ENCODE results near the gene CORO2A. TPM values are rescaled to one million over a fixed set of nuclear protein-coding genes. Genes with fewer than 3 reads are reported as not detected.

Gene CORO2A, protein sequence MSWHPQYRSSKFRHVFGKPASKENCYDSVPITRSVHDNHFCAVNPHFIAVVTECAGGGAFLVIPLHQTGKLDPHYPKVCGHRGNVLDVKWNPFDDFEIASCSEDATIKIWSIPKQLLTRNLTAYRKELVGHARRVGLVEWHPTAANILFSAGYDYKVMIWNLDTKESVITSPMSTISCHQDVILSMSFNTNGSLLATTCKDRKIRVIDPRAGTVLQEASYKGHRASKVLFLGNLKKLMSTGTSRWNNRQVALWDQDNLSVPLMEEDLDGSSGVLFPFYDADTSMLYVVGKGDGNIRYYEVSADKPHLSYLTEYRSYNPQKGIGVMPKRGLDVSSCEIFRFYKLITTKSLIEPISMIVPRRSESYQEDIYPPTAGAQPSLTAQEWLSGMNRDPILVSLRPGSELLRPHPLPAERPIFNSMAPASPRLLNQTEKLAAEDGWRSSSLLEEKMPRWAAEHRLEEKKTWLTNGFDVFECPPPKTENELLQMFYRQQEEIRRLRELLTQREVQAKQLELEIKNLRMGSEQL
- total RNA-seq, result 0.18 and 0.38 TPM in 2 replicates

DNA sequence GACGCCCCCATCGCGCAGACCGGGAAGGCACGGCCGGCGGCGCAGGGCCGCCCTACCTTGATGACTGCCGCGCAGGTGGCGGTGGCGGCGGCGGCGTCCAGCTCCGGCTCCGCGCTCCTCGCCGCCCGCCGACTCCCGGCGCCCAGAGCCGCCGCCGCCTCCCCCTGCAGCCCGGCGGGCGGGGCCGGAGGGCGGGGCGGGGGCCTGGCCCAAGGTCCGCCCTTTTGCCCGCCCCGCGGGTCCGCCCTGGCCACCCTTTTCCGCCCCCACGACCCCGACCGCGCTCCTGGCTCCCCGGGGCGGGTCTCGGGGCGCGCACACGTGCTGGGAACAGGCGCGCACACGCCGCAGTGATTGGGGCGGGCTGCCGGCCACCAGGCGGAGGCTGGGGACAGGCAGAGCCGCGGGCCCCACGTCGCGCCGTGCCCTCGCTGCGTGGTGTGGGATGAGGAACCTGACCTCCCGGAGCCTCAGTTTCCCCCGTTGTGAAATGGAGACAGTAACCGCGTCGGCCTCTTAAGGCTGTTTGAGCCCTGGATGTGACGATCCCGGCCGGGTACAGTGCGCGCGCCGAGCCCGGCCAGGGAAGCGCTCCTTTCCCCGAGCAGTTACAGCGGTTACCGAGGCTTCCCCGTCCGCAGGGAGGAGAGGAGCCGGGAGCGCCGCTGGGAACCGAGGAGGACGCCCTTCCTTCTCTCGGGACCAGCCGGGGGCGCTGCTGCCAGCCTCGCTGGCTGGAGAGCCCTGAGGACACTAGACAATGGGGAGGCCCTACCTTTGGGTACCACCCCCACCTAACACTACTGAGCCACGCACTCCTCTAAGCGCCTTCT is at the start of gene CORO2A:
Gene CORO2A, minus strand, starts transcription at position 135 of the 833 bp plus-strand sequence. CDS start 34,977 bp downstream, outside the sequence.

DNA sequence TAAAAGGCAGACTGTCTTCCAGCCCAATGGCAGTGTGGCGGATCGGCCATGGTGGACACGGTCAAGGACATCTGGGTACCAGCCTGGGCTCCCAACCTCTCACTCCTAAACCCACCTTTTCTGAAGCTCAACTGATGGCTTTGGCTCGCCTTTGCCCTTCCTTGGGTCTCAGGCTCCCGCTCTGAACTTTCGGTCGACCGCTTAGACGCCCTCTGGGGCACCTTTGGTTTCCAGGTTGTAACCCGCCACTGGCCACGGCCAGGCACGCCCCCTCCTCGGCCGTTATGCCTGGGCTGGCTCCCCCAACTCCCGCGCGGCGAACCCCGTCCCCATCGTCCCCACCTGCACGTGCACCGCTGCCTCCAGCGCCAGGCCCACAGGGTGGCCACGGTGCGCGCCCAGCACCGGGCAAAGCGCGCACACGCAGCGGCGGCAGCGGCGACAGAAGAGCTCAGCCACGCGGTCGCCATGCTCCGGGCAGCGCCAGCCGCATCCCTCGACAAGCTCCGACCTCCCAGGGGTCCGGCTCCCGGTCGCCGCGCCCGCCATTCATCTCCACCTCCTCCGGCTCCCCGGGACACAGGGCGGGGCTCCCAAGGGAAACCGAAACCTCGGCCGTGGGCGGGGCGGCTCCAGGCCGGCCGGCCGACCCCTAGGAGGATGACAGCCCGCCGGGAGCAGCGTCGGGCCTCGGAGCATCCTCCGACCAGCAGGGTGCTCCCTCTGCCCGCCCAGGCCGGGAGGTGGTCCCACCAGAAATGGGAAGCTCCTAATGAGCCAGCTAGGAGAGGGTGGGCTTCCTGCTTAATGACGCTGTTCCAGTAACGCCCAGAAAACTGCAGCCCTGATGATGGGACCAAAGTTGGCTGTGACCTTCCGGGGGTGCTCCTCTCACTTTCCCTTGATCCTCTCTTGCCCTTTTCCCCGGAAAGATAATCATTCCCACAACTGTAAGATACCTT is 73.5 kb downstream of the CORO2A start, which contains the start of gene TRIM14:
Gene TRIM14, minus strand, starts transcription at position 583 of the 962 bp plus-strand sequence. Its CDS starts 34 bp downstream, at position 549.

Other genes with a start within 250 kb of the CORO2A start
- gene ANP32B, start 209.3 kb downstream of the CORO2A start, total RNA-seq, result 8.2 and 18.4 TPM in 2 replicates
- 107 and 214 TPM in 2 replicates for gene NANS, start 135.9 kb downstream of the CORO2A start, total RNA-seq
- gene TRIM14, start 73.4 kb downstream of the CORO2A start, total RNA-seq, result 2.1 and 2.6 TPM in 2 replicates
- gene TBC1D2, start 63.0 kb upstream of the CORO2A start, total RNA-seq, result 3.1 and 11.0 TPM in 2 replicates

All from endothelial cell of coronary artery (primary cell).